A549 (cell line): ENCODE measurements around the gene PTPN4. TPM values are rescaled to one million over a fixed set of nuclear protein-coding genes. Genes with fewer than 3 reads are reported as not detected.

ENCODE experiments used
- ATAC-seq, 2 experiments: fragments of 200-7000 bp in 1 of 2; fragments of >200 bp in 1 of 2; cut with Nextera tagmentation in 1 of 2; cut with Tn5 transposase in 1 of 2; 3 replicates each; pipeline versions ENCODE4 v1.8.0 to v1.9.1; 2018 to 2020; ENCODE audit warnings: mild to moderate bottlenecking in 1 of 2, moderate library complexity in 1 of 2
- CTCF ChIA-PET: fragments of 300-600 bp; sonication (Branson Sonifier 250); formaldehyde crosslinking; extraction: SDS; loops from one replicate; lab custom pipeline; 2021; ENCODE audit warnings: antibody characterized with exemption, inconsistent platforms; lab: Yijun Ruan, JAX
- POLR2A ChIA-PET: fragments of 350-600 bp; formaldehyde crosslinking; extraction: SDS; loops from one replicate; lab custom pipeline; 2021; ENCODE audit warnings: antibody characterized with exemption, inconsistent platforms; lab: Yijun Ruan, JAX
- DNase-seq, 2 experiments: peaks; one replicate each; pipeline versions ENCODE4 v3.0.0 to v3.0.0-alpha.2; 2011 to 2016; ENCODE audit warnings: low read depth in 1 of 2, low spot score in 1 of 2
- FAIRE-seq: peaks from 2 replicates; lab custom pipeline; 2011; peaks lifted over from hg19 to GRCh38; lab: Jason Lieb, UNC
- H3K27ac ChIP-seq, 2 experiments: fragments of >200 bp; sonication (Bioruptor Twin); formaldehyde crosslinking; 3 replicates each; pipeline ENCODE4 v1.5.1; 2016 to 2017
- H3K4me1 ChIP-seq: fragments of >200 bp; sonication (Bioruptor Twin); formaldehyde crosslinking; 3 replicates; pipeline ENCODE4 v1.6.1; 2016
- H3K4me2 ChIP-seq: fragments of >200 bp; sonication (Bioruptor Twin); formaldehyde crosslinking; 3 replicates; pipeline ENCODE4 v1.6.1; 2016
- H3K4me3 ChIP-seq: fragments of >200 bp; sonication (Bioruptor Twin); formaldehyde crosslinking; 3 replicates; pipeline ENCODE4 v1.5.1; 2016
- H3K9me3 ChIP-seq: fragments of >200 bp; sonication (Bioruptor Twin); formaldehyde crosslinking; 3 replicates; pipeline ENCODE4 v1.6.1; 2016
- CBX2 ChIP-seq: fragments of 200-600 bp; sonication (generic); IDR thresholded peaks from 2 replicates; pipeline ENCODE4 v1.6.1; 2016; ENCODE audit warnings: low read depth, mild to moderate bottlenecking, borderline replicate concordance
- CHD2 ChIP-seq: fragments of 150-350 bp; IDR thresholded peaks from 2 replicates; pipeline ENCODE4 v1.6.1; 2014; ENCODE audit warnings: low read length; ENCODE audit not compliant: partially characterized antibody
- CHD4 ChIP-seq: fragments of 200-600 bp; sonication (generic); IDR thresholded peaks from 2 replicates; pipeline ENCODE4 v1.6.1; 2016; ENCODE audit warnings: antibody characterized with exemption, mild to moderate bottlenecking, borderline replicate concordance
- EHMT2 ChIP-seq: fragments of 200-600 bp; sonication (generic); IDR thresholded peaks from 2 replicates; pipeline ENCODE4 v1.6.1; 2016; ENCODE audit warnings: antibody characterized with exemption, low read depth, mild to moderate bottlenecking, moderate library complexity
- HOXB5 ChIP-seq: fragments of 250-450 bp; sonication (Bioruptor Pico); IDR thresholded peaks from 2 replicates; pipeline ENCODE4 v1.5.0; 2020; ENCODE audit warnings: mild to moderate bottlenecking, moderate library complexity
- JUN ChIP-seq, 2 experiments: fragments of >200 bp; sonication (Bioruptor Twin); formaldehyde crosslinking; IDR thresholded peaks; 2 replicates in 1 of 2; 3 replicates in 1 of 2; pipeline ENCODE4 v1.6.1; 2016 to 2017
- JUNB ChIP-seq: fragments of >200 bp; sonication (Bioruptor Twin); formaldehyde crosslinking; IDR thresholded peaks from 2 replicates; pipeline ENCODE4 v1.6.1; 2016
- KDM5A ChIP-seq: fragments of 200-600 bp; sonication (generic); IDR thresholded peaks from 2 replicates; pipeline ENCODE4 v1.6.1; 2016; ENCODE audit warnings: antibody characterized with exemption, mild to moderate bottlenecking
- MAFK ChIP-seq: fragments of 450-650 bp; IDR thresholded peaks from 2 replicates; pipeline ENCODE4 v1.6.1; 2014; ENCODE audit not compliant: partially characterized antibody
- MAZ ChIP-seq: fragments of 150-350 bp; IDR thresholded peaks from 2 replicates; pipeline ENCODE4 v1.6.1; 2014; ENCODE audit warnings: antibody characterized with exemption, low read depth, low read length, borderline replicate concordance
- NR3C1 ChIP-seq: fragments of >200 bp; sonication (Bioruptor Twin); formaldehyde crosslinking; IDR thresholded peaks from 3 replicates; pipeline ENCODE4 v1.6.1; 2017
- POLR2AphosphoS2 ChIP-seq: conservative IDR thresholded peaks from 2 replicates; pipeline ENCODE4 v1.6.1; 2012; ENCODE audit warnings: low read length, improper control_type of control experiment, inconsistent platforms
- RAD21 ChIP-seq, 2 experiments: fragments of >200 bp in 1 of 2; sonication (Bioruptor Twin) in 1 of 2; formaldehyde crosslinking in 1 of 2; IDR thresholded peaks in 1 of 2; conservative IDR thresholded peaks in 1 of 2; 2 replicates in 1 of 2; 3 replicates in 1 of 2; pipeline ENCODE4 v1.6.1; 2012 to 2018; ENCODE audit warnings: inconsistent platforms in 1 of 2
- RARB ChIP-seq: fragments of 250-450 bp; sonication (Bioruptor Pico); IDR thresholded peaks from 2 replicates; pipeline ENCODE4 v1.8.0; 2021; ENCODE audit warnings: mild to moderate bottlenecking, moderate library complexity
- RFX5 ChIP-seq: fragments of 450-650 bp; IDR thresholded peaks from 2 replicates; pipeline ENCODE4 v1.7.1; 2014; ENCODE audit warnings: antibody characterized with exemption, mild to moderate bottlenecking, moderate library complexity
- RNF2 ChIP-seq: fragments of 200-600 bp; sonication (generic); IDR thresholded peaks from 2 replicates; pipeline ENCODE4 v1.6.1; 2016; ENCODE audit warnings: low read depth, mild to moderate bottlenecking, antibody characterized with exemption, moderate library complexity, borderline replicate concordance
- SMC3 ChIP-seq: fragments of >200 bp; sonication (Bioruptor Twin); formaldehyde crosslinking; IDR thresholded peaks from 3 replicates; pipeline ENCODE4 v1.6.1; 2018; ENCODE audit warnings: inconsistent platforms
- SREBF2 ChIP-seq: fragments of 450-650 bp; IDR thresholded peaks from 2 replicates; pipeline ENCODE4 v1.6.1; 2014; ENCODE audit warnings: mild to moderate bottlenecking, moderate library complexity
- ZNF302 ChIP-seq: fragments of 250-450 bp; sonication (Bioruptor Pico); IDR thresholded peaks from 2 replicates; pipeline ENCODE4 v1.9.0; 2021; ENCODE audit warnings: inconsistent platforms, mild to moderate bottlenecking, moderate library complexity
- WGBS: methylation state at CpG from one replicate; pipeline ENCODE4 v1.1.6; 2017; ENCODE audit errors: missing lambda C conversion rate; 5-methylcytosine and 5-hydroxymethylcytosine counted together
- polyA plus RNA-seq, 4 experiments: library from polyadenylated mRNA; depleted of rRNA in 3 of 4; stranded (reverse); fragments of >200 nt; fragmentation: RNase III in 1 of 4; extraction: RNeasy Plus Mini Kit Qiagen cat#74134 plus additional on column Dnase treatment in 1 of 4; gene quantifications; 2 replicates in 3 of 4; 3 replicates in 1 of 4; pipeline ENCODE4 v1.2.3, GENCODE V29; 2011 to 2017
- TF ChIP-seq, protein P1 (sequence below): fragments of 250-450 bp; sonication (Bioruptor Pico); IDR thresholded peaks from 2 replicates; pipeline ENCODE4 v1.5.0; 2020; ENCODE audit warnings: low read depth, mild to moderate bottlenecking, moderate library complexity
- TF ChIP-seq, protein P2 (sequence below): fragments of >200 bp; sonication (Bioruptor Twin); formaldehyde crosslinking; IDR thresholded peaks from 3 replicates; pipeline ENCODE4 v1.6.1; 2016

Gene PTPN4
- polyA plus RNA-seq, 2 of the 4 experiments (the other 2 are of a cell fraction), result 14.5 to 36.6 TPM

- DNase-seq (no peak), ATAC-seq (no peak), FAIRE-seq (peak; percentile 46)
- Histone ChIP-seq H3K4me1 (no peaks in the 10 kb centered on the region), H3K4me3 (no peak overlapping the region), H3K27ac (no peak overlapping the region), H3K9me3 (peaks cover 21% of the 10 kb centered on the region), H3K4me2 (no peak overlapping the region)
- CTCF ChIA-PET, result interaction anchor here (0.8 kb wide), 1 partner anchor 216 kb away, joined by 3 read pairs; no protein-coding TSS in a partner anchor
- POLR2A ChIA-PET, result no interaction called here
- TF ChIP-seq RFX5 (no peak), MAFK (peak; percentile 42)
Measured at GRCh38 chr2:119958670-119959268, 199.0 kb downstream of the PTPN4 start.

- TF ChIP-seq SMC3 (no peak), SREBF2 (no peak), RNF2 (no peak), JUNB (no peak), POLR2AphosphoS2 (no peak), HOXB5 (CRISPR knock-in tag) (no peak), NR3C1 (no peak), CHD2 (no peak), EHMT2 (no peak), MAZ (no peak), CHD4 (no peak), JUN (IDR thresholded peaks at IDR 0.05) (no peak), KDM5A (no peak), RARB (CRISPR knock-in tag) (no peak)
- TF ChIP-seq, protein P1, sequence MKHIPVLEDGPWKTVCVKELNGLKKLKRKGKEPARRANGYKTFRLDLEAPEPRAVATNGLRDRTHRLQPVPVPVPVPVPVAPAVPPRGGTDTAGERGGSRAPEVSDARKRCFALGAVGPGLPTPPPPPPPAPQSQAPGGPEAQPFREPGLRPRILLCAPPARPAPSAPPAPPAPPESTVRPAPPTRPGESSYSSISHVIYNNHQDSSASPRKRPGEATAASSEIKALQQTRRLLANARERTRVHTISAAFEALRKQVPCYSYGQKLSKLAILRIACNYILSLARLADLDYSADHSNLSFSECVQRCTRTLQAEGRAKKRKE (CRISPR knock-in tag), result no peak
- TF ChIP-seq, protein P2, sequence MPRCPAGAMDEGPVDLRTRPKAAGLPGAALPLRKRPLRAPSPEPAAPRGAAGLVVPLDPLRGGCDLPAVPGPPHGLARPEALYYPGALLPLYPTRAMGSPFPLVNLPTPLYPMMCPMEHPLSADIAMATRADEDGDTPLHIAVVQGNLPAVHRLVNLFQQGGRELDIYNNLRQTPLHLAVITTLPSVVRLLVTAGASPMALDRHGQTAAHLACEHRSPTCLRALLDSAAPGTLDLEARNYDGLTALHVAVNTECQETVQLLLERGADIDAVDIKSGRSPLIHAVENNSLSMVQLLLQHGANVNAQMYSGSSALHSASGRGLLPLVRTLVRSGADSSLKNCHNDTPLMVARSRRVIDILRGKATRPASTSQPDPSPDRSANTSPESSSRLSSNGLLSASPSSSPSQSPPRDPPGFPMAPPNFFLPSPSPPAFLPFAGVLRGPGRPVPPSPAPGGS, result no peak
- no peak for ATAC-seq
- H3K4me3 ChIP-seq, result no peak overlapping the region
- FAIRE-seq, result no peak
- 82% methylated on average over 2 of the region's 2 CpGs for WGBS
- H3K4me2 ChIP-seq, result no peak overlapping the region
- H3K4me1 ChIP-seq, result no peaks in the 10 kb centered on the region
- POLR2A ChIA-PET, result no interaction called here
- CTCF ChIA-PET, result no interaction called here
- peaks cover 21% of the 10 kb centered on the region for H3K9me3 ChIP-seq
- no peak overlapping the region for H3K27ac ChIP-seq
- no peak for DNase-seq
Measured at GRCh38 chr2:119960821-119961220, 201.1 kb downstream of the PTPN4 start.

- DNase-seq, result no peak
- Histone ChIP-seq H3K4me2 (0 out of 3 replicates have a peak overlapping the region, but pooled peaks have one; percentile 10), H3K4me3 (no peak overlapping the region), H3K4me1 (peaks cover 7% of the 10 kb centered on the region), H3K27ac (no peak overlapping the region), H3K9me3 (no peaks in the 10 kb centered on the region)
- POLR2A ChIA-PET, result no interaction called here
- no peak for FAIRE-seq
- no peak for ATAC-seq
- TF ChIP-seq ZNF302 (CRISPR knock-in tag) (no peak), RAD21 (conservative IDR thresholded peaks at IDR 0.05 in 1 of 2, IDR thresholded peaks at IDR 0.05 in 1 of 2) (no peak), CBX2 (no peak)
- TF ChIP-seq, all 56 proteins: peak for 0
- CTCF ChIA-PET, result no interaction called here
Measured at GRCh38 chr2:119981896-119982295, 222.2 kb downstream of the PTPN4 start.
